Panc1 (cell line): Measurements from ENCODE around the gene COX6A1. TPM values are rescaled to one million over a fixed set of nuclear protein-coding genes. Genes with fewer than 3 reads are reported as not detected.
"Not testable (repeated sequence)": the region's sequence is repeated elsewhere in the genome, so short reads cannot be mapped to it uniquely, and the experiment has no call there.

Source experiments
- ATAC-seq: fragments of 200-7000 bp; cut with Tn5 transposase; 2 replicates; pipeline ENCODE4 v1.9.1; 2020; ENCODE audit warnings: mild to moderate bottlenecking, moderate library complexity
- BruUV-seq: library from RNA; stranded (reverse); fragments of 400-500 nt; replicated peaks from 2 replicates; lab custom pipeline; 2021; lab: Mats Ljungman, UMichigan
- CTCF ChIA-PET: fragments of 300-600 bp; sonication (Branson Sonifier 250); formaldehyde crosslinking; loops from one replicate; lab custom pipeline; 2022; ENCODE audit warnings: antibody characterized with exemption; lab: Charles Lee
- POLR2A ChIA-PET: fragments of 300-600 bp; sonication (Branson Sonifier 250); formaldehyde crosslinking; loops from one replicate; lab custom pipeline; 2022; ENCODE audit warnings: antibody characterized with exemption; lab: Charles Lee
- DNase-seq: peaks from one replicate; pipeline ENCODE4 v3.0.0-alpha.2; 2010; ENCODE audit warnings: low read depth, low spot score
- H3K27ac ChIP-seq: 2 replicates; pipeline ENCODE4 v1.5.1; 2011; ENCODE audit warnings: mild to moderate bottlenecking, low read length, inconsistent platforms
- H3K27me3 ChIP-seq: fragments of 200-500 bp; sonication (Bioruptor generic); 2 replicates; pipeline ENCODE4 v1.6.0; 2014; ENCODE audit warnings: low read length, inconsistent platforms; ENCODE audit not compliant: control insufficient read depth, insufficient read depth
- H3K36me3 ChIP-seq: fragments of 200-500 bp; sonication (Bioruptor generic); 2 replicates; pipeline ENCODE4 v1.5.1; 2014; ENCODE audit warnings: inconsistent platforms, mild to moderate bottlenecking, low read length, moderate library complexity; ENCODE audit not compliant: control insufficient read depth, insufficient read depth
- H3K4me1 ChIP-seq: 2 replicates; pipeline ENCODE4 v1.5.1; 2011; ENCODE audit warnings: inconsistent platforms, mild to moderate bottlenecking, low read length, moderate library complexity; ENCODE audit not compliant: control insufficient read depth, insufficient read depth
- H3K4me3 ChIP-seq, 2 experiments: 2 replicates each; pipeline ENCODE4 v1.5.1; 2011 to 2012; ENCODE audit warnings: low read depth in 2 of 2, low read length in 2 of 2, mild to moderate bottlenecking in 2 of 2, inconsistent platforms in 1 of 2, moderate library complexity in 1 of 2
- H3K9me3 ChIP-seq: fragments of 200-500 bp; sonication (Bioruptor generic); 2 replicates; pipeline ENCODE4 v1.5.1; 2014; ENCODE audit warnings: low read depth, mild to moderate bottlenecking, inconsistent platforms, low read length, moderate library complexity; ENCODE audit not compliant: control insufficient read depth, insufficient read depth
- POLR2AphosphoS5 ChIP-seq: IDR thresholded peaks from 2 replicates; pipeline ENCODE4 v1.6.1; 2012; ENCODE audit warnings: mild to moderate bottlenecking, low read depth, low read length, moderate library complexity
- REST ChIP-seq, 2 experiments: IDR thresholded peaks; 2 replicates each; pipeline ENCODE4 v1.6.1; 2011 to 2012; ENCODE audit warnings: low read depth in 2 of 2, control low read depth in 1 of 2, low read length in 1 of 2, mild to moderate bottlenecking in 1 of 2, moderate library complexity in 1 of 2; ENCODE audit not compliant: insufficient read depth in 1 of 2
- SIN3A ChIP-seq: IDR thresholded peaks from 2 replicates; pipeline ENCODE4 v1.6.1; 2012; ENCODE audit warnings: low read depth, mild to moderate bottlenecking, low read length, moderate library complexity, borderline replicate concordance; ENCODE audit not compliant: insufficient read depth
- TCF7L2 ChIP-seq: IDR thresholded peaks from 2 replicates; pipeline ENCODE4 v1.6.1; 2011; ENCODE audit warnings: mild to moderate bottlenecking, low read depth, low read length, inconsistent platforms
- in situ Hi-C: cut with HindIII; loops from 2 replicates; pipeline ENCODE4 v1.10.0; 2016; ENCODE audit warnings: low sequenced_read_pairs, low pct_unique_long_range_greater_than_20kb
- intact Hi-C: fragments of 100-400 bp; cut with micrococcal nuclease; formaldehyde crosslinking; loops from one replicate; pipeline ENCODE4 v1.10.0; 2022; ENCODE audit not compliant: unreplicated experiment
- total RNA-seq: library from RNA; stranded (reverse); gene quantifications from one replicate; pipeline ENCODE4 v1.2.1, GENCODE V29; 2021; ENCODE audit not compliant: unreplicated experiment
- TF ChIP-seq, protein P1 (sequence below): fragments of 450-650 bp; IDR thresholded peaks from 2 replicates; pipeline ENCODE4 v1.5.1; 2017; ENCODE audit warnings: mild to moderate bottlenecking

COX6A1 gene
- total RNA-seq, 1 experiment from 2014 or later: 557 TPM

- ATAC-seq (no peak), DNase-seq (no peak)
- H3K9me3 ChIP-seq: no peaks in the 10 kb centered on the region
- CTCF ChIA-PET: interaction anchor here (0.7 kb wide), 2 partner anchors 95 to 121 kb away, joined by 3 to 5 read pairs; no protein-coding TSS in a partner anchor
- BruUV-seq: no TSS peak
- peaks cover 7% of the 10 kb centered on the region; the same call in 1 of the 2 replicates for H3K4me1 ChIP-seq
- POLR2A ChIA-PET: no interaction called here
- H3K27ac ChIP-seq: no peak overlapping the region
- peaks cover 12% of the 10 kb centered on the region; the same call in 1 of the 2 replicates for H3K36me3 ChIP-seq
- TF ChIP-seq, protein P1, sequence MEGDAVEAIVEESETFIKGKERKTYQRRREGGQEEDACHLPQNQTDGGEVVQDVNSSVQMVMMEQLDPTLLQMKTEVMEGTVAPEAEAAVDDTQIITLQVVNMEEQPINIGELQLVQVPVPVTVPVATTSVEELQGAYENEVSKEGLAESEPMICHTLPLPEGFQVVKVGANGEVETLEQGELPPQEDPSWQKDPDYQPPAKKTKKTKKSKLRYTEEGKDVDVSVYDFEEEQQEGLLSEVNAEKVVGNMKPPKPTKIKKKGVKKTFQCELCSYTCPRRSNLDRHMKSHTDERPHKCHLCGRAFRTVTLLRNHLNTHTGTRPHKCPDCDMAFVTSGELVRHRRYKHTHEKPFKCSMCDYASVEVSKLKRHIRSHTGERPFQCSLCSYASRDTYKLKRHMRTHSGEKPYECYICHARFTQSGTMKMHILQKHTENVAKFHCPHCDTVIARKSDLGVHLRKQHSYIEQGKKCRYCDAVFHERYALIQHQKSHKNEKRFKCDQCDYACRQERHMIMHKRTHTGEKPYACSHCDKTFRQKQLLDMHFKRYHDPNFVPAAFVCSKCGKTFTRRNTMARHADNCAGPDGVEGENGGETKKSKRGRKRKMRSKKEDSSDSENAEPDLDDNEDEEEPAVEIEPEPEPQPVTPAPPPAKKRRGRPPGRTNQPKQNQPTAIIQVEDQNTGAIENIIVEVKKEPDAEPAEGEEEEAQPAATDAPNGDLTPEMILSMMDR: no peak
- TF ChIP-seq REST (IDR thresholded peaks at IDR 0.05; ENCODE audit: insufficient read depth in 1 of 2, low read depth in 2 of 2, low read length in 1 of 2): no peak
- no peak for TF ChIP-seq TCF7L2
- TF ChIP-seq POLR2AphosphoS5: no peak
- no peak for TF ChIP-seq SIN3A
- in situ Hi-C loops: no loop called here
- H3K27me3 ChIP-seq: no peaks in the 10 kb centered on the region
- intact Hi-C loops: no loop called here
- no peak overlapping the region; a peak in 1 of 4 replicates for H3K4me3 ChIP-seq
Observed at GRCh38 chr12:120447992-120448391, 10.1 kb downstream of the COX6A1 start.

DNA sequence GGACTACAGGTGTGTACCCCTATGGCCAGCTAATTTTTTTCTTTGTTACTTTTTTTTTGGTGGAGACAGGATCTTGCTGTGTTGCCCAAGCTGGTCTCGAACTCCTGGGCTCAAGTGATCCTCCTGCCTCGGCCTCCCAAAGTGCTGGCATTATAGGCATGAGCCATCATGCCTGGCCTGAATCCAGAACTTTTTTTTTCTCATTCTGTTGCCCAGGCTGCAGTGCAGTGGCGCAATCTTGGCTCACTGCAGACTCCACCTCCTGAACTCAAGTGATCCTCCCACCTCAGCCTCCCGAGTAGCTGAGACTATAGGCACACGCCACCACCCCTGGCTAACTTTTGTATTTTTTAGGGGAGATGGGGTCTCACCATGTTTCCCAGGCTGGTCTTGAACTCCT is 14.6 kb downstream of the COX6A1 start:
- DNase-seq, H3K4me1 ChIP-seq, in situ Hi-C loops, H3K9me3 ChIP-seq, intact Hi-C loops, H3K4me3 ChIP-seq, H3K27me3 ChIP-seq, BruUV-seq, ATAC-seq, POLR2A ChIA-PET, H3K27ac ChIP-seq: not testable (repeated sequence)
- H3K36me3 ChIP-seq: peaks cover 13% of the 10 kb centered on the region
- CTCF ChIA-PET: interaction anchor here (1.0 kb wide), 1 partner anchor 14 kb away, joined by 4 read pairs; no protein-coding TSS in a partner anchor

- no peak overlapping the region for H3K27ac ChIP-seq
- CTCF ChIA-PET: interaction anchor here (1.0 kb wide), 1 partner anchor 13 kb away, joined by 4 read pairs; no protein-coding TSS in a partner anchor
- TF ChIP-seq, protein P1: no peak
- TF ChIP-seq POLR2AphosphoS5 (no peak), SIN3A (no peak), REST (IDR thresholded peaks at IDR 0.05; ENCODE audit: insufficient read depth in 1 of 2, low read depth in 2 of 2, low read length in 1 of 2) (no peak), TCF7L2 (no peak)
- POLR2A ChIA-PET: no interaction called here
- no peak for ATAC-seq
- in situ Hi-C loops (no loop called here), intact Hi-C loops (no loop called here)
- no peaks in the 10 kb centered on the region for H3K27me3 ChIP-seq
- DNase-seq: no peak
- no peaks in the 10 kb centered on the region for H3K4me1 ChIP-seq
- no peak overlapping the region for H3K4me3 ChIP-seq
- H3K9me3 ChIP-seq: no peaks in the 10 kb centered on the region
- peaks cover 13% of the 10 kb centered on the region for H3K36me3 ChIP-seq
- BruUV-seq: no TSS peak
Observed at GRCh38 chr12:120453060-120453750, 15.3 kb downstream of the COX6A1 start.
